Measurements from ENCODE around the gene NTN1.

- TF ChIP-seq POLR2A (IDR thresholded peaks at IDR 0.05) (no peak), CTCF (IDR thresholded peaks at IDR 0.05) (no peak)
Observed at GRCh38 chr17:9179602-9180001, 158.3 kb downstream of the NTN1 start.
